GM21528 (cell line): ENCODE results near the gene ITGB8.

Experiments used
- ATAC-seq: cut with Tn5 transposase; IDR thresholded peaks from one replicate; pipeline ENCODE4 v1.9.1; 2021; ENCODE audit warnings: mild to moderate bottlenecking, moderate library complexity; ENCODE audit not compliant: unreplicated experiment, low FRiP score

The ITGB8 gene

GRCh38 chr7:20408467-20408826 lies 77.7 kb downstream of the ITGB8 start:
- ATAC-seq: no peak

GRCh38 chr7:20409961-20410360 lies 79.3 kb downstream of the ITGB8 start:
- no peak for ATAC-seq

GRCh38 chr7:20411372-20411771 lies 80.7 kb downstream of the ITGB8 start:
- no peak for ATAC-seq

- ATAC-seq: no peak
These were observed 81.3 kb downstream of the ITGB8 start for GRCh38 chr7:20412032-20412431.

GRCh38 chr7:20417260-20417659 lies 86.6 kb downstream of the ITGB8 start:
- no peak for ATAC-seq

GRCh38 chr7:20417675-20418382 lies 87.1 kb downstream of the ITGB8 start:
- no peak for ATAC-seq

- ATAC-seq: no peak
These were observed 93.8 kb downstream of the ITGB8 start for GRCh38 chr7:20424500-20424899.

- ATAC-seq: no peak
These were observed 100.0 kb downstream of the ITGB8 start for GRCh38 chr7:20430664-20431063.

GRCh38 chr7:20431146-20431545 lies 100.4 kb downstream of the ITGB8 start:
- no peak for ATAC-seq

- no peak for ATAC-seq
These were observed 101.4 kb downstream of the ITGB8 start for GRCh38 chr7:20432071-20432470.

- ATAC-seq: no peak
These were observed 104.6 kb downstream of the ITGB8 start for GRCh38 chr7:20435305-20435704.

- ATAC-seq: no peak
These were observed 107.5 kb downstream of the ITGB8 start for GRCh38 chr7:20438248-20438647.

GRCh38 chr7:20438694-20439376 lies 108.1 kb downstream of the ITGB8 start:
- peak; percentile 94 for ATAC-seq

GRCh38 chr7:20439416-20440185 lies 108.9 kb downstream of the ITGB8 start:
- ATAC-seq: no peak

- ATAC-seq: no peak
These were observed 109.9 kb downstream of the ITGB8 start for GRCh38 chr7:20440472-20441105.

GRCh38 chr7:20441346-20441745 lies 110.6 kb downstream of the ITGB8 start:
- no peak for ATAC-seq

- no peak for ATAC-seq
These were observed 111.3 kb downstream of the ITGB8 start for GRCh38 chr7:20441991-20442441.

- ATAC-seq: no peak
These were observed 112.3 kb downstream of the ITGB8 start for GRCh38 chr7:20442951-20443350.

- no peak for ATAC-seq
These were observed 113.5 kb downstream of the ITGB8 start for GRCh38 chr7:20444030-20444800.

- ATAC-seq: peak; percentile 86
These were observed 116.4 kb downstream of the ITGB8 start for GRCh38 chr7:20447021-20447650.
